ENCODE results near the gene LIFR.
"Not testable (repeated sequence)": the region's sequence is repeated elsewhere in the genome, so short reads cannot be mapped to it uniquely, and the experiment has no call there.

Gene LIFR

GRCh38 chr5:38556599-38557307, at the start of gene LIFR:
LIFR (minus strand) TSS chr5:38556646; CDS start chr5:38530647, 25,999 bp downstream.
- DNase-seq, result peak; percentile 87

GRCh38 chr5:38605610-38606009, 49.2 kb upstream of the LIFR start:
- no peak for DNase-seq

- no peak for DNase-seq
These were observed 47.2 kb upstream of the LIFR start for GRCh38 chr5:38603691-38604090.

- no peak for DNase-seq
These were observed 46.2 kb upstream of the LIFR start for GRCh38 chr5:38602641-38603040.

GRCh38 chr5:38601863-38602298, 45.4 kb upstream of the LIFR start:
- DNase-seq, result no peak

GRCh38 chr5:38601133-38601862, 44.9 kb upstream of the LIFR start:
- peak; percentile 43 for DNase-seq

GRCh38 chr5:38600329-38601045, 44.0 kb upstream of the LIFR start:
- no peak for DNase-seq

GRCh38 chr5:38599751-38600150, 43.3 kb upstream of the LIFR start:
- DNase-seq, result not testable (repeated sequence)

- no peak for DNase-seq
These were observed 42.7 kb upstream of the LIFR start for GRCh38 chr5:38598994-38599617.

GRCh38 chr5:38598296-38598993, 42.0 kb upstream of the LIFR start:
- no peak for DNase-seq

- no peak for DNase-seq
These were observed 40.5 kb upstream of the LIFR start for GRCh38 chr5:38596981-38597380.

- DNase-seq, result no peak
These were observed 38.8 kb upstream of the LIFR start for GRCh38 chr5:38595132-38595745.

GRCh38 chr5:38593959-38594358, 37.5 kb upstream of the LIFR start:
- no peak for DNase-seq

GRCh38 chr5:38591523-38591849, 35.0 kb upstream of the LIFR start:
- no peak for DNase-seq

GRCh38 chr5:38590838-38591522, 34.5 kb upstream of the LIFR start:
- no peak for DNase-seq

- DNase-seq, result no peak
These were observed 33.2 kb upstream of the LIFR start for GRCh38 chr5:38589629-38590028.

GRCh38 chr5:38585816-38586215, 29.4 kb upstream of the LIFR start:
- no peak for DNase-seq

GRCh38 chr5:38583500-38583899, 27.1 kb upstream of the LIFR start:
- DNase-seq, result no peak

GRCh38 chr5:38582975-38583319, 26.5 kb upstream of the LIFR start:
- DNase-seq, result no peak

GRCh38 chr5:38582293-38582974, 26.0 kb upstream of the LIFR start:
- DNase-seq, result no peak

- DNase-seq, result no peak
These were observed 25.2 kb upstream of the LIFR start for GRCh38 chr5:38581597-38581996.
